Subcutaneous abdominal adipose tissue (tissue), 5 donors: ENCODE measurements around the gene CCDC178.

Experiments used
- H3K27ac ChIP-seq: one replicate; pipeline ENCODE4 v1.7.0; 2013; ENCODE audit warnings: low read depth, mild to moderate bottlenecking, inconsistent platforms, low read length, moderate library complexity
- H3K27me3 ChIP-seq, 5 donors: one replicate each; pipeline ENCODE4 v1.7.0; 2013; ENCODE audit warnings: low read length in 5 of 5, inconsistent platforms in 1 of 5; ENCODE audit not compliant: control insufficient read depth in 5 of 5, insufficient read depth in 4 of 5
- H3K36me3 ChIP-seq, 5 donors: one replicate each; pipeline ENCODE4 v1.7.0; 2013; ENCODE audit warnings: low read length in 5 of 5; ENCODE audit not compliant: control insufficient read depth in 5 of 5, insufficient read depth in 5 of 5
- H3K4me1 ChIP-seq, 5 donors: one replicate each; pipeline ENCODE4 v1.7.0; 2013; ENCODE audit warnings: low read length in 5 of 5, mild to moderate bottlenecking in 3 of 5, moderate library complexity in 1 of 5; ENCODE audit not compliant: control insufficient read depth in 5 of 5, insufficient read depth in 5 of 5
- H3K4me3 ChIP-seq, 5 donors: one replicate each; pipeline ENCODE4 v1.7.0; 2013; ENCODE audit warnings: low read length in 5 of 5, low read depth in 1 of 5
- H3K9ac ChIP-seq, 5 donors: one replicate each; pipeline ENCODE4 v1.7.0; 2013; ENCODE audit warnings: low read length in 5 of 5, mild to moderate bottlenecking in 4 of 5, moderate library complexity in 3 of 5
- H3K9me3 ChIP-seq, 5 donors: one replicate each; pipeline ENCODE4 v1.7.0; 2013; ENCODE audit warnings: low read length in 5 of 5; ENCODE audit not compliant: control insufficient read depth in 5 of 5
- donor health status: healthy.
- donor health status: healthy.
- donor health status: healthy.
- donor health status: healthy.
- donor health status: healthy.

CCDC178 gene

DNA sequence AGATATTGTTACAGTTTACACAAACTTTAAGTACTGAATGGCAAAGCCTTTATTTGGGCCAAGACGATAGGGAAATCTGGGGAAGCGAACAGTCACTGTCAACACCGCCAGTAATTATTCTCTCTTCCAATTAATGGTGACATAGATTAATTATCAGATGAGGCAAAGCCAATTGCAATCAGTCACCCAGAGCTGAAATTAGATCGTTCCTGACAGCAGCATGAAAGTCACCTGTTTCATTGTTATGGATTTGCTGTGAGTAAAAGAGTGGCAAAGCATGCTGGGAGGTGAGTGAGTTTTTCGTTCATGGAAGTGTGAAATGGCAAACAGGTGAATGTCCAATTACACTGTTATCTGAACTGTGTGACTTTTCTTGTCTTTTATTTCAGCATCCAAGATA is 502.9 kb downstream of the CCDC178 start:
- H3K27ac ChIP-seq, result no peak overlapping the region
- H3K9ac ChIP-seq, result no peak overlapping the region
- H3K4me3 ChIP-seq, result no peak overlapping the region
- no peaks in the 10 kb centered on the region for H3K4me1 ChIP-seq
- H3K9me3 ChIP-seq, result no peaks in the 10 kb centered on the region
- H3K27me3 ChIP-seq, result no peaks in the 10 kb centered on the region
- no peaks in the 10 kb centered on the region for H3K36me3 ChIP-seq

GRCh38 chr18:32937066-32937465 is 503.5 kb downstream of the CCDC178 start:
- Histone ChIP-seq H3K27ac (no peak overlapping the region), H3K9me3 (no peaks in the 10 kb centered on the region), H3K27me3 (no peaks in the 10 kb centered on the region), H3K9ac (no peak overlapping the region), H3K4me3 (no peak overlapping the region), H3K4me1 (no peaks in the 10 kb centered on the region), H3K36me3 (no peaks in the 10 kb centered on the region)

DNA sequence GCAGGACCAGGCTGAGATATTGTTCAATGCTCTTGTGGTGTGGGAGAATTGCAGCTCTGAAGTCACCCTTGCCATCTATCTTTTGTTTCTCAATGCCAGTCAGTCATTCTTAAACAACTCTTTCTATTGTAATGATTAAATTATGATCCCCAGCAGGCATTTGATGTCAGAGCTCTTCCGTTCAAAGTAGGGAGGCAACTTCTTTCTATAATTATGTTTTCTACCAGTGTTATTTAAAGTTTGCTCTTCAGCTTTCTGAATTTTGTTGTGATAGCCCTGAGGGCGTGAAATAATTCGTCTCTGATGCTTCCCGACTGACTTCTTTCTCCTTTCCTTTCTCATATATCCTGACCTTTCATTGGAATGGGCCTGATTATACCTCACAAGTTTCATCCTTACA is 506.3 kb downstream of the CCDC178 start:
- Histone ChIP-seq H3K27me3 (no peaks in the 10 kb centered on the region), H3K4me1 (no peaks in the 10 kb centered on the region), H3K9ac (no peak overlapping the region), H3K36me3 (no peaks in the 10 kb centered on the region), H3K4me3 (no peak overlapping the region), H3K9me3 (no peaks in the 10 kb centered on the region), H3K27ac (no peak overlapping the region)

GRCh38 chr18:32930695-32931301 is 509.7 kb downstream of the CCDC178 start:
- no peaks in the 10 kb centered on the region for H3K36me3 ChIP-seq
- no peak overlapping the region for H3K27ac ChIP-seq
- no peaks in the 10 kb centered on the region for H3K27me3 ChIP-seq
- no peak overlapping the region for H3K4me3 ChIP-seq
- no peaks in the 10 kb centered on the region for H3K9me3 ChIP-seq
- no peak overlapping the region for H3K9ac ChIP-seq
- H3K4me1 ChIP-seq, result no peaks in the 10 kb centered on the region

DNA sequence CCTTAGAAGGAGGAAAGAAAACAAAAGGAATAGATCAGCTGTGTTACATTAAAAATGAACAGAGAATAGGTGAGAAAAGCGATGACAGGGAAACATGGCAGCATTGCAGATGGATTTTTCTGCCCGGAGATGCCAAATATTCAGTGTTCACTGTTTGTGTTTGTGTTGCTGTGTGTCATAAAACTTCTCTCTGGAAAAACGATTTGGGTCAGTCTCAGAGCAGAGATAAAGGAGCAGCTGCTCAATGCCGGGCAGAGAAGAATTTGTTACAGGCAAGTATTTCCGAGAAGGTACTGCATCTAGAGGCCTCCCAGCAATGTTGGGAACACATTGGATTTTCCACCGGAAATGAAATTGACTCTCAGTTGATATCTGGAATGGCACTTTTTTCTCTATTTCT is 511.3 kb downstream of the CCDC178 start:
- H3K4me1 ChIP-seq, result no peaks in the 10 kb centered on the region
- H3K27ac ChIP-seq, result no peak overlapping the region
- no peak overlapping the region for H3K9ac ChIP-seq
- H3K27me3 ChIP-seq, result no peaks in the 10 kb centered on the region
- H3K36me3 ChIP-seq, result no peaks in the 10 kb centered on the region
- no peak overlapping the region for H3K4me3 ChIP-seq
- no peaks in the 10 kb centered on the region for H3K9me3 ChIP-seq

DNA sequence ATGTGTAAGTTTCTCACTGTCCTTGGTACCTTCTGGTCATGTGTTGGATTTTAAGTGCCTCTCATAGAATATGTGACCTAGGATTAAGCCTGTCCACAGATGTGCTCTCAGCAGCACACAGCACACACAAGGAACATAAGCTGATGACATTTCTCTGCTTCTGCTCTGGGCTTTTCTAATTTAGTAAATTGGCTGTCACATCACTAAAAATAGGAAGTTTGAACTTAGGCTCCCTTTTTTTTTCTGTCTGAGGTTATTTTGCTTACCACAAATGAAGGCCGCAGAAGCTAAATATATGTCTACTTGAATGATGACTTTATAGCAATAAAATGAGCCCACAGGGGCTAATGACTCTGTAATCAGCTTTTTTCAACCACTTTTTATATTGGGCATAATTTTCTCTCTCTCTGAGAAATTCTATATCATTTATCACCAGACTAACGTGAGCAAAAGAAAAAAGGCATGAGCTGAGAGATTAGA is 517.5 kb downstream of the CCDC178 start:
- Histone ChIP-seq H3K9me3 (no peaks in the 10 kb centered on the region), H3K27ac (no peak overlapping the region), H3K9ac (no peak overlapping the region), H3K4me3 (no peak overlapping the region), H3K4me1 (no peaks in the 10 kb centered on the region), H3K27me3 (no peaks in the 10 kb centered on the region), H3K36me3 (no peaks in the 10 kb centered on the region)

DNA sequence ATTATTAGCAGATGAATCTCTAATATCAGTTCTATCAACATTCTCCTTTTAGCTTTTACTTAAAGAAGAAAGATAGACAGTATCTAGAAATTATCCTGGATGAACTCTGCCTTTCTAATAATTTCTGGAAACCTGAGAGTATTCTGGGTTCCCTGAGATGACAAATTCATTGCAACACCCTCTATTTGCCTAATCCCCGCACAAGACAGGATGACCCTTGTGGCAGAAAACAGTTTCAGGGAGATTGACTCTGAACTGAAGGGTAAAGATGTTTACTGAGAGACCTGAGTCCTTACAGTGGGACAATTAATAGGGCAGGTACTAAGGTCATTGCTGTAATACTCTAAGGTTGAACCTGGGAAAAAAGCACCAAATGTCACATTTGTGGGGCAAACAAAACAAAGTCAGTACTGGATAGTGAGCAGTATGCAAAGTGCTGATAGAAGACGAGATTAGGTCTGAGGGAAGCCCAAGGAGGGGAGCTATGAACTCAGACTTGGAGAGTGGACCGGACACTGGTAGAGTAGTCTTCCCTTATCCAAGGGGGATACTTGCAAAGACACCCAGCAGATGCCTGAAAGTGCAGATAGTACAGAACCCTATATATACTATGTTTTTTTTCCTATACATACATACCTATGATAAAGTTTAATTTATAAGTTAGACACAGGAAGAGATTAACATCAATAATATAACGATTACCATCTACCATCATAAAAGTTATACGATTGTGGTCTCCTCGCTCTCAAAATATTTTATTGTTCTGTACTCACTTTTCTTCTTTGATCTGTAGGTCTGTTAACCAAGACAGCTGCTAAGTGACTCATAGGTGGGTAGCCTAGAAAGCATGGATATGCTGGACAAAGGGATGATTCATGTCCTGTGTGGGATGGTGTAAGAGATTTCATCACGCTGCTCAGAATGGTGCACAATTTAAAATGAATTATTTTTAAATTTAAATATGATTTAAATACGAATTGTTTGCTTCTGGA is 519.4 kb downstream of the CCDC178 start:
- H3K9me3 ChIP-seq, result no peaks in the 10 kb centered on the region
- H3K27ac ChIP-seq, result no peak overlapping the region
- no peaks in the 10 kb centered on the region for H3K4me1 ChIP-seq
- no peaks in the 10 kb centered on the region for H3K36me3 ChIP-seq
- H3K9ac ChIP-seq, result no peak overlapping the region
- no peak overlapping the region for H3K4me3 ChIP-seq
- H3K27me3 ChIP-seq, result no peaks in the 10 kb centered on the region

DNA sequence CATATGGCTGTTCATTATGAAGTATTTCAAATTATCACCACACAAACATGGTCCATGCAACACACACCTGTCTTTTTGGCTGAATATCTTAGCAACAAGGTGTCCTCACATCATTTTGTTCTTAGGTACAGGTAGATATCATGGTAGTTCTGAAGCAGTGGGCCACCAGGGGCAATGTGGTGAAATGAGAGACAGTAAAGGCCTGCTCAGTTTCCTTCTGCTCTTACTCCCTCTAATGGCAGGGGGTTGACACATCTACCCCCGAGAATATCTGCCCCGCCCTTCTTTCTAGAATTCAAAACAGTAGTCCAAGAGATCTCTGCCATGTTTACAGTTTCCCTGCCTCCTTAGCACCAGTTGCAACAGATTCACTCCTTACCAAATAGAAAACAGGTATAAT is 520.7 kb downstream of the CCDC178 start:
- Histone ChIP-seq H3K27ac (no peak overlapping the region), H3K36me3 (no peaks in the 10 kb centered on the region), H3K27me3 (no peaks in the 10 kb centered on the region), H3K9ac (no peak overlapping the region), H3K9me3 (no peaks in the 10 kb centered on the region), H3K4me3 (no peak overlapping the region), H3K4me1 (no peaks in the 10 kb centered on the region)

GRCh38 chr18:32918692-32919250 is 521.8 kb downstream of the CCDC178 start:
- H3K4me3 ChIP-seq, result no peak overlapping the region
- H3K36me3 ChIP-seq, result no peaks in the 10 kb centered on the region
- no peaks in the 10 kb centered on the region for H3K9me3 ChIP-seq
- H3K4me1 ChIP-seq, result no peaks in the 10 kb centered on the region
- H3K27me3 ChIP-seq, result no peaks in the 10 kb centered on the region
- no peak overlapping the region for H3K27ac ChIP-seq
- H3K9ac ChIP-seq, result no peak overlapping the region

DNA sequence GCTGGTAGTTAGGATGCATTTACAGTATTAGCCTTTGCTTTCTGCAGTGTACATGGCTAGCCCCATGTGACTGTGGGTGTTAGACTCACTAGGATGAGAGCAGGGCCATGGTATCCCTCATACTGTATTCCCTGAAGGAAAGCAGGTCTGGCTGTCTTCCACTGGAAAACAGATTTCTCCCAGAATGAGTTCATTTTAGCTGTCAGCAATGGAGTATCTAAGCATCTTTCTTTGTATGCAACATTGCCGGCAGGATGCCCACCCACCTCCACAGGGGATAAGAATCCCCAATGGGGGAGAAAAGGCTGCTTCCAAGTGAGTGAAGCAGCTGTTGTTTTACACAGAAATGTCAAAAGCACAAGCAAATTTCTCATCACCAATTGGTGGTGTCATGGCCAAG is 525.0 kb downstream of the CCDC178 start:
- H3K27ac ChIP-seq, result no peak overlapping the region
- no peaks in the 10 kb centered on the region for H3K4me1 ChIP-seq
- H3K9ac ChIP-seq, result no peak overlapping the region
- no peaks in the 10 kb centered on the region for H3K36me3 ChIP-seq
- H3K27me3 ChIP-seq, result no peaks in the 10 kb centered on the region
- no peaks in the 10 kb centered on the region for H3K9me3 ChIP-seq
- no peak overlapping the region for H3K4me3 ChIP-seq
